ENCODE results near the gene UGT1A6. TPM values are rescaled to one million over a fixed set of nuclear protein-coding genes. Genes with fewer than 3 reads are reported as not detected.

UGT1A6 gene
- total and polyA plus RNA-seq, 2 donors from 2014 or later: 43.7 to 110 TPM

GRCh38 chr2:233795735-233796171, 103.1 kb downstream of the UGT1A6 start:
- intact Hi-C loops (cut with DNase I): no loop called here
- Histone ChIP-seq H3K27ac (ENCODE audit: low read depth in 2 of 2, low read length in 2 of 2) (no peak overlapping the region), H3K9me3 (ENCODE audit: control insufficient read depth in 2 of 3, insufficient read depth in 1 of 3, low read length in 3 of 3) (no peaks in the 10 kb centered on the region), H3K36me3 (ENCODE audit: control insufficient read depth in 2 of 3, insufficient read depth in 3 of 3, low read length in 3 of 3) (no peaks in the 10 kb centered on the region), H3K4me3 (ENCODE audit: low read length in 3 of 3) (no peak overlapping the region), H3K27me3 (ENCODE audit: control insufficient read depth, insufficient read depth, low read length) (no peaks in the 10 kb centered on the region), H3K4me1 (ENCODE audit: control insufficient read depth in 2 of 3, insufficient read depth in 2 of 3, low read depth in 1 of 3, low read length in 3 of 3) (no peaks in the 10 kb centered on the region), H3K9ac (ENCODE audit: low read length in 3 of 3) (no peak overlapping the region)
- no peak for TF ChIP-seq CTCF (IDR thresholded peaks at IDR 0.05; ENCODE audit: borderline replicate concordance, extremely low read depth, insufficient read depth)
- DNase-seq (peak in 1 of 5 donors; percentile 38), FAIRE-seq (no peak)

GRCh38 chr2:233796254-233796653, 103.6 kb downstream of the UGT1A6 start:
- no peak overlapping the region for H3K27ac ChIP-seq (ENCODE audit: low read depth in 2 of 2, low read length in 2 of 2)
- H3K9me3 ChIP-seq (ENCODE audit: control insufficient read depth in 2 of 3, insufficient read depth in 1 of 3, low read length in 3 of 3): no peaks in the 10 kb centered on the region
- no peak for FAIRE-seq
- no peak overlapping the region for H3K9ac ChIP-seq (ENCODE audit: low read length in 3 of 3)
- no peak overlapping the region for H3K4me3 ChIP-seq (ENCODE audit: low read length in 3 of 3)
- no peaks in the 10 kb centered on the region for H3K36me3 ChIP-seq (ENCODE audit: control insufficient read depth in 2 of 3, insufficient read depth in 3 of 3, low read length in 3 of 3)
- H3K27me3 ChIP-seq (ENCODE audit: control insufficient read depth, insufficient read depth, low read length): no peaks in the 10 kb centered on the region
- no peaks in the 10 kb centered on the region for H3K4me1 ChIP-seq (ENCODE audit: control insufficient read depth in 2 of 3, insufficient read depth in 2 of 3, low read depth in 1 of 3, low read length in 3 of 3)
- TF ChIP-seq CTCF (IDR thresholded peaks at IDR 0.05; ENCODE audit: borderline replicate concordance, extremely low read depth, insufficient read depth): no peak
- intact Hi-C loops (cut with DNase I): no loop called here
- no peak for DNase-seq

- FAIRE-seq: no peak
These were observed 105.8 kb downstream of the UGT1A6 start for GRCh38 chr2:233798335-233799086.

More at GRCh38 chr2:233798335-233799086, 105.8 kb downstream of the UGT1A6 start:
- TF ChIP-seq CTCF (IDR thresholded peaks at IDR 0.05; ENCODE audit: borderline replicate concordance, extremely low read depth, insufficient read depth): no peak
- intact Hi-C loops (cut with DNase I): no loop called here
- Histone ChIP-seq H3K27me3 (ENCODE audit: control insufficient read depth, insufficient read depth, low read length) (no peaks in the 10 kb centered on the region), H3K9ac (ENCODE audit: low read length in 3 of 3) (no peak overlapping the region), H3K27ac (ENCODE audit: low read depth in 2 of 2, low read length in 2 of 2) (no peak overlapping the region), H3K4me3 (ENCODE audit: low read length in 3 of 3) (no peak overlapping the region), H3K4me1 (ENCODE audit: control insufficient read depth in 2 of 3, insufficient read depth in 2 of 3, low read depth in 1 of 3, low read length in 3 of 3) (no peaks in the 10 kb centered on the region), H3K9me3 (ENCODE audit: control insufficient read depth in 2 of 3, insufficient read depth in 1 of 3, low read length in 3 of 3) (no peaks in the 10 kb centered on the region), H3K36me3 (ENCODE audit: control insufficient read depth in 2 of 3, insufficient read depth in 3 of 3, low read length in 3 of 3) (no peaks in the 10 kb centered on the region)
- DNase-seq: peak in 1 of 5 donors; percentile 46
